ENCODE results near the gene LIPA. TPM values are rescaled to one million over a fixed set of nuclear protein-coding genes. Genes with fewer than 3 reads are reported as not detected.

Gene LIPA
- 100 to 1,000 TPM in 2 of 4 donors, 10 to 100 TPM in 2; 68.1 to 227 (median 99.4) TPM for polyA plus RNA-seq
- long read RNA-seq, donor 1, transcript LIPA-202 (10 exons, 2,782 nt): major isoform, 126 of 187 reads
- long read RNA-seq, donor 1, partial matches to known transcripts: 44 of 187 reads
- long read RNA-seq, donor 1, other reads (novel, unspliced or antisense): 16 of 187 reads
- long read RNA-seq, donor 2, transcript LIPA-202 (10 exons, 2,782 nt): major isoform, 19 of 19 reads
- long read RNA-seq, donor 2, partial matches to known transcripts: 0 of 19 reads
- long read RNA-seq, donor 2, other reads (novel, unspliced or antisense): 0 of 19 reads
- long read RNA-seq, donor 3, transcript LIPA-202 (10 exons, 2,782 nt): major isoform, 18 of 35 reads
- long read RNA-seq, donor 3, partial matches to known transcripts: 16 of 35 reads
- long read RNA-seq, donor 3, other reads (novel, unspliced or antisense): 0 of 35 reads
- long read RNA-seq, donor 4: 0 reads
- long read RNA-seq, donor 5, transcript LIPA-202 (10 exons, 2,782 nt): major isoform, 8 of 8 reads
- long read RNA-seq, donor 5, partial matches to known transcripts: 0 of 8 reads
- long read RNA-seq, donor 5, other reads (novel, unspliced or antisense): 0 of 8 reads
- long read RNA-seq, donor 6, transcript LIPA-202 (10 exons, 2,782 nt): major isoform, 27 of 32 reads
- long read RNA-seq, donor 6, partial matches to known transcripts: 5 of 32 reads
- long read RNA-seq, donor 6, other reads (novel, unspliced or antisense): 0 of 32 reads
- long read RNA-seq, donor 7: 0 reads
- long read RNA-seq, donor 8, partial matches to known transcripts: 0 of 1 reads
- long read RNA-seq, donor 8, other reads (novel, unspliced or antisense): 0 of 1 reads
- long read RNA-seq, donor 9, transcript LIPA-202 (10 exons, 2,782 nt): major isoform, 10 of 16 reads
- long read RNA-seq, donor 9, partial matches to known transcripts: 6 of 16 reads
- long read RNA-seq, donor 9, other reads (novel, unspliced or antisense): 0 of 16 reads
- long read RNA-seq, donor 10, transcript LIPA-202 (10 exons, 2,782 nt): major isoform, 21 of 74 reads
- long read RNA-seq, donor 10, partial matches to known transcripts: 45 of 74 reads
- long read RNA-seq, donor 10, other reads (novel, unspliced or antisense): 8 of 74 reads

DNA sequence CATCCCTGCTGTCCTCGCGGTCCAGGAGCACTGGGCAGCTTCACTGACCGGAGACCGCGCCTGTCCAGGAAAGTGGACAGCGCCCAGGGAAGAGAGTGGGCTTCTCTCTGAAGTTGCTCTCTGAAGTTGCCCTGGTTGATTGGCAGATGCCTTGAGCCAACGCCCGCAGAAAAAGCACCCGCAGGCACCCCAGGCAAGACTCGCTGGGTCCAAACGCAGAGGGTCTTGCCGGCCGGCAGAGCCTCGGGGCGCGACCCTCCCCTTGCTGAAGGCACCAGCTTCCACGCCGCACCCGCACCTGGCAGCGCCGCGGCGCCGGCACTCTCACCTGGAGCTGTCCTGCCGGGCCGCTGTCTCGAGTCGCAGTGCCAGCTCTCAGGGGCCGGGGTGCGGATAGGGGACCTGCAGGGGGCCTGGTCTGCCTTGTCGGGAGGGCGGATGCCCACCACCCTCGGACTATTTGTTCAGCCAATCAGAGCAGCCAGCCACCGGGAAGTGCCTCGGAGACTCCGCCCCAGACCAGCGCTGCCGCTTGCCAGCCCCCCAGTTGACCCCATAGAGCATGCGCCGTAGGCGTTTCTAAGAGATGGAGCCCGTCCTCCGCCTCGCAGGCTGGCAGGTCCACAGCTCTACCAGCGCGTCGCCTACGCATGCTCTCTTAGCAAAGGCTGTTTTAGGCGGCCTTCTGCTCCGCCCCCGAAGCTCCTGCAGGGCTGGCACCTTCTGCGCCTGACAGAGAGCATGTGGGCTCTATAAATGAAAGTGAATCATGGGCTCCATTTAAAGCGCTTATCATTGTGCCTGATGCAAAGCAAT lies at the start of gene LIPA:
Gene LIPA (minus strand): TSS at position 367 of the 816 bp plus-strand sequence. CDS start 4,127 bp downstream, outside the sequence.
- Histone ChIP-seq H3K27me3 (ENCODE audit: control insufficient read depth in 3 of 3, insufficient read depth in 3 of 3, low read length in 3 of 3) (no peaks in the 10 kb centered on the region), H3K4me3 (ENCODE audit: low read depth in 1 of 3, low read length in 3 of 3) (peak within 1 kb of the TSS; percentile 63 to 97 (median 82)), H3K9me3 (ENCODE audit: control insufficient read depth in 2 of 2, insufficient read depth in 1 of 2, low read depth in 1 of 2, low read length in 1 of 2) (peaks cover 0 to 18% of the 10 kb centered on the region in 2 donors), H3K36me3 (ENCODE audit: control insufficient read depth in 3 of 3, insufficient read depth in 2 of 3, low read depth in 1 of 3, low read length in 3 of 3) (peaks cover 0 to 2% (median 0%) of the 10 kb centered on the region in 3 donors), H3K27ac (ENCODE audit: low read depth in 1 of 3, low read length in 2 of 3) (peak within 1 kb of the TSS; percentile 49 to 97 (median 81)), H3K4me1 (ENCODE audit: control insufficient read depth in 3 of 3, insufficient read depth in 2 of 3, low read depth in 1 of 3, low read length in 2 of 3) (peaks cover 0 to 6% (median 0%) of the 10 kb centered on the region in 3 donors)
- WGBS, 3 donors: 0 to 1% (median 1%) methylated on average over 48 to 53 of the region's 53 CpGs
- peak; percentile 95 to 97 for DNase-seq
- FAIRE-seq: no peak

DNA sequence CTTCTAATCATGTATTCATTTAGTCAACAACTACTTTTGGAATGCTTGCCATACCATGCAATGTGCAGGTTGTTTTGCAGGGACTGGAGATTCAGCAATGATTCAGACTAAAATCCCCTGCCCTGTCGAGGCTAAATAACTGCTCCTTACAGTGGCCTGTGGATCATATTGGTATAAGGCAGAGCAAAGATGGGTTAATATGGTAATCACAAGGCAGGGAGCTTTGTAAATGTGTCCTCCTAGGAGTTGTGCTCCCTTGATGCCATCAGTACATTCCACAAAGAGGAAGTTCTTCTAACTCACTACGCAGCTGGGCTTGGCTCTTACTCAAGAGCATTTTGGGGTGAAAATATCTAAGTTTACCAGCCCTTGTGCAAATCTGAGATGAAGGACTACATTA lies 49.7 kb upstream of the LIPA start:
- Histone ChIP-seq H3K4me3 (ENCODE audit: low read depth in 1 of 3, low read length in 3 of 3) (peak overlapping the region in 1 of 3 donors; percentile 49), H3K4me1 (ENCODE audit: control insufficient read depth in 3 of 3, insufficient read depth in 2 of 3, low read depth in 1 of 3, low read length in 2 of 3) (peaks cover 5 to 11% (median 5%) of the 10 kb centered on the region in 3 donors), H3K9me3 (ENCODE audit: control insufficient read depth in 2 of 2, insufficient read depth in 1 of 2, low read depth in 1 of 2, low read length in 1 of 2) (no peaks in the 10 kb centered on the region), H3K27ac (ENCODE audit: low read depth in 1 of 3, low read length in 2 of 3) (peak overlapping the region; percentile 81 to 88 (median 84)), H3K27me3 (ENCODE audit: control insufficient read depth in 3 of 3, insufficient read depth in 3 of 3, low read length in 3 of 3) (no peaks in the 10 kb centered on the region), H3K36me3 (ENCODE audit: control insufficient read depth in 3 of 3, insufficient read depth in 2 of 3, low read depth in 1 of 3, low read length in 3 of 3) (peaks cover 0 to 3% (median 2%) of the 10 kb centered on the region in 3 donors)
- WGBS, 3 donors: 0 to 9% (median 6%) methylated on average over 2 of the region's 2 CpGs
- FAIRE-seq: no peak
- peak; percentile 23 to 54 for DNase-seq

DNA sequence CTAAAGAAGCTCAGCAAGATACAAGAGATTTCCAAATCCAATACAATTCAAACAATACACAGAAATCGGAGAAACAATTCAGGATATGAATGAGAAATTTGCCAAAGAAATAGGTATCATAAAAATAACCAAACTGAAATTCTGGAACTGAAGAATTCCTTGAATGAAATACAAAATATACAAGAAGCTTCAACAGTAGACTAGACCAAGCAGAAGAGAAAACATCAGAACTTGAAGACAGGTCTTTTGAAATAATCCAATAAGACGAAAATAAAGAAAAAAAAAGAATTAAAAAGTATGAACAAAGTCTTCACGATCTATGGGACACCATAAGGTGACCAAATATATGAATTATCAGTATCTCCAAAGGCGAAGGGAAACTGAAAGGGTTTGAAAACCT lies 47.5 kb upstream of the LIPA start:
- DNase-seq (no peak), FAIRE-seq (no peak)
- WGBS, 3 donors: 73 to 95% (median 83%) methylated on average over 4 of the region's 4 CpGs
- Histone ChIP-seq H3K4me1 (ENCODE audit: control insufficient read depth in 3 of 3, insufficient read depth in 2 of 3, low read depth in 1 of 3, low read length in 2 of 3) (peaks cover 4 to 11% (median 7%) of the 10 kb centered on the region in 3 donors), H3K36me3 (ENCODE audit: control insufficient read depth in 3 of 3, insufficient read depth in 2 of 3, low read depth in 1 of 3, low read length in 3 of 3) (no peaks in the 10 kb centered on the region), H3K9me3 (ENCODE audit: control insufficient read depth in 2 of 2, insufficient read depth in 1 of 2, low read depth in 1 of 2, low read length in 1 of 2) (peaks cover 0 to 5% of the 10 kb centered on the region in 2 donors), H3K4me3 (ENCODE audit: low read depth in 1 of 3, low read length in 3 of 3) (no peak overlapping the region), H3K27me3 (ENCODE audit: control insufficient read depth in 3 of 3, insufficient read depth in 3 of 3, low read length in 3 of 3) (no peaks in the 10 kb centered on the region), H3K27ac (ENCODE audit: low read depth in 1 of 3, low read length in 2 of 3) (no peak overlapping the region)

DNA sequence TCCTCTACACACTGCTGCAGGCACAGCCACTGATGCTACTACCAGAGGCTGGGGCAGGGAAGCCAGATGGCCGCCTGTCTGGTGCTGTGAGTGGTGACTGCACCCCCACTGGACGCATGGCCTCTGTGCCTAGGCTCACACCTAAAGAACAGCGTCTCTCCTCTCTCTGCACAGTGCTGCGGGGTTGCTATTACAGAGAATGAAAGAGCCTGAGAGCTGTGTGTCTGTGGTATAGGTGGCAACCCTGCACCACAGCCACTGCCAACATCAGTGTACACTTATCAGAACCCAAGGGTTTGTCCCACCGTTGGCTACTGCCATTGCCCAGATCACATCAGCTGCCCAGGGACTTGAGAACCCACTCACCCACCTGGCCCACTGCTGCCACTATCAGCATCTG lies 46.2 kb upstream of the LIPA start:
- peaks cover 0 to 5% of the 10 kb centered on the region in 2 donors for H3K9me3 ChIP-seq (ENCODE audit: control insufficient read depth in 2 of 2, insufficient read depth in 1 of 2, low read depth in 1 of 2, low read length in 1 of 2)
- FAIRE-seq (no peak), DNase-seq (no peak)
- no peaks in the 10 kb centered on the region for H3K27me3 ChIP-seq (ENCODE audit: control insufficient read depth in 3 of 3, insufficient read depth in 3 of 3, low read length in 3 of 3)
- H3K27ac ChIP-seq (ENCODE audit: low read depth in 1 of 3, low read length in 2 of 3): no peak overlapping the region
- peaks cover 0 to 7% (median 3%) of the 10 kb centered on the region in 3 donors for H3K4me1 ChIP-seq (ENCODE audit: control insufficient read depth in 3 of 3, insufficient read depth in 2 of 3, low read depth in 1 of 3, low read length in 2 of 3)
- H3K4me3 ChIP-seq (ENCODE audit: low read depth in 1 of 3, low read length in 3 of 3): no peak overlapping the region
- H3K36me3 ChIP-seq (ENCODE audit: control insufficient read depth in 3 of 3, insufficient read depth in 2 of 3, low read depth in 1 of 3, low read length in 3 of 3): no peaks in the 10 kb centered on the region
- WGBS, 3 donors: 95 to 99% (median 96%) methylated on average over 5 of the region's 5 CpGs

DNA sequence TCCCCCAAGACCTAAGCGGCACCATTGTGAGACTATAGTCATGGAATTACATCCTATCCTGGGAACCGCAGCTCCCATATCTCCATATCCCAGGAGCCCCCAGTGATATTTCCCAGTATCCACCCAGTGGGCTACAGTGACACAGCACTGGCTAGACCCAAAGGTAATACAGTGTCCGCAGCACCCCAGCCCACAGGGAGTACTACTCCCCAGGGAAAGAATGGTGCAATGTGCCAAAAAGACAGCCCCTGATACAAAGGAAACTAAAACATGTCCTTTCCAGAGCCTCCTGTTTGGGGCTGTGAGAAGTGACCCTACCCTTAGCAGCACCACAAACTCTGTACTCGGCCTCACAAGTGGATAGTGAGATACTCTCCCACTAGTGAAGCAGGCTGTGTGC lies 45.8 kb upstream of the LIPA start:
- Histone ChIP-seq H3K4me3 (ENCODE audit: low read depth in 1 of 3, low read length in 3 of 3) (no peak overlapping the region), H3K9me3 (ENCODE audit: control insufficient read depth in 2 of 2, insufficient read depth in 1 of 2, low read depth in 1 of 2, low read length in 1 of 2) (peaks cover 0 to 5% of the 10 kb centered on the region in 2 donors), H3K36me3 (ENCODE audit: control insufficient read depth in 3 of 3, insufficient read depth in 2 of 3, low read depth in 1 of 3, low read length in 3 of 3) (no peaks in the 10 kb centered on the region), H3K4me1 (ENCODE audit: control insufficient read depth in 3 of 3, insufficient read depth in 2 of 3, low read depth in 1 of 3, low read length in 2 of 3) (peaks cover 0 to 7% (median 3%) of the 10 kb centered on the region in 3 donors), H3K27ac (ENCODE audit: low read depth in 1 of 3, low read length in 2 of 3) (no peak overlapping the region), H3K27me3 (ENCODE audit: control insufficient read depth in 3 of 3, insufficient read depth in 3 of 3, low read length in 3 of 3) (no peaks in the 10 kb centered on the region)
- FAIRE-seq: no peak
- WGBS, 3 donors: 94 to 100% (median 99%) methylated on average over 4 of the region's 4 CpGs
- DNase-seq: no peak

DNA sequence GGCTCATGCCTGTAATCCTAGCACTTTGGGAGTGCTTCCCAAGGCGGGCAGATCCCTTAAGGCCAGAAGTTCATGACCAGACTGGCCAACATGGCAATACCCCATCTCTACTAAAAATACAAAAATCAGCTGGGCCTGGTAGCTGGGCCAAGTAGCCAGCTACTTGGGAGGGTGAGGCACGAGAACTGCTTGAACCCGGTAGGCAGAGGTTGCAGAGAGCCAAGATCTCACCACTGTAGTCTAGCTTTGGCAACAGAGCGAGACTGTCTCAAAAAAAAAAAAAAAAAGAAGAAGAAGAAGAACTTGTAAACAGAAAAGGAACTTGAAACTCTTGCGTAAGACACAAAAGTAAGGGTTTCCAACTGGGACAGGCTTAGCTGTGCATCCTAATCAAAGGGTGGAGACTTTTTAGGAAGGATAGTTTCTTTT lies 44.7 kb upstream of the LIPA start:
- Histone ChIP-seq H3K27me3 (ENCODE audit: control insufficient read depth in 3 of 3, insufficient read depth in 3 of 3, low read length in 3 of 3) (no peaks in the 10 kb centered on the region), H3K9me3 (ENCODE audit: control insufficient read depth in 2 of 2, insufficient read depth in 1 of 2, low read depth in 1 of 2, low read length in 1 of 2) (peaks cover 0 to 5% of the 10 kb centered on the region in 2 donors), H3K4me1 (ENCODE audit: control insufficient read depth in 3 of 3, insufficient read depth in 2 of 3, low read depth in 1 of 3, low read length in 2 of 3) (peaks cover 0 to 4% (median 3%) of the 10 kb centered on the region in 3 donors), H3K4me3 (ENCODE audit: low read depth in 1 of 3, low read length in 3 of 3) (no peak overlapping the region), H3K27ac (ENCODE audit: low read depth in 1 of 3, low read length in 2 of 3) (peak overlapping the region in 1 of 3 donors; percentile 64), H3K36me3 (ENCODE audit: control insufficient read depth in 3 of 3, insufficient read depth in 2 of 3, low read depth in 1 of 3, low read length in 3 of 3) (no peaks in the 10 kb centered on the region)
- DNase-seq (no peak), FAIRE-seq (no peak)
- WGBS, 3 donors: 60 to 91% (median 88%) methylated on average over 5 of the region's 5 CpGs

DNA sequence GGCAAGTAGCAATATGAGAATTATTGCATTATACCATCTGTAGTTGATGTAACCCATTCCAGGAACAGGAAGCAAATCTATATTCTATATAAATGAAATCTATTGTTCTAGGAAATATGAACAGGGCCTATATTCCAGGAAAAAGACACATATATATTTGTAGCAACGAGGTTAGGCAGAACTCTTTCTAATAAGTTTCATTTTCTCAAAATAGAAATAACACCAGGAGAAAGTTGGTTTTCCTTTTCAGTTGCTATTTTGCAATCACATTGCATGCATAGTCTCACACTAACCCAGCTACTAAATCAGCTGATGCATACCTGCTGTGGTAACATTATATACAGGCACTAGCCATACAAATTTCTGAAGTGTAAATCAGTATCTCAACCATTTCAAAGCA lies 44.0 kb upstream of the LIPA start:
- DNase-seq: peak in 1 of 2 donors; percentile 28
- FAIRE-seq: no peak
- Histone ChIP-seq H3K4me1 (ENCODE audit: control insufficient read depth in 3 of 3, insufficient read depth in 2 of 3, low read depth in 1 of 3, low read length in 2 of 3) (peaks cover 0 to 3% (median 0%) of the 10 kb centered on the region in 3 donors), H3K27me3 (ENCODE audit: control insufficient read depth in 3 of 3, insufficient read depth in 3 of 3, low read length in 3 of 3) (no peaks in the 10 kb centered on the region), H3K36me3 (ENCODE audit: control insufficient read depth in 3 of 3, insufficient read depth in 2 of 3, low read depth in 1 of 3, low read length in 3 of 3) (no peaks in the 10 kb centered on the region), H3K27ac (ENCODE audit: low read depth in 1 of 3, low read length in 2 of 3) (no peak overlapping the region), H3K4me3 (ENCODE audit: low read depth in 1 of 3, low read length in 3 of 3) (no peak overlapping the region), H3K9me3 (ENCODE audit: control insufficient read depth in 2 of 2, insufficient read depth in 1 of 2, low read depth in 1 of 2, low read length in 1 of 2) (peaks cover 0 to 5% of the 10 kb centered on the region in 2 donors)
- WGBS, 3 donors: 34 to 68% (median 53%) methylated on average over 1 of the region's 1 CpG

Measured in small intestine (tissue), 16 donors.